Psoas muscle (tissue), 8 donors: ENCODE measurements around the gene FYN. TPM values are rescaled to one million over a fixed set of nuclear protein-coding genes. Genes with fewer than 3 reads are reported as not detected.

Experiments
- ATAC-seq, 4 donors: fragments of 200-7000 bp; cut with Tn5 transposase; one replicate each; pipeline ENCODE4 v1.9.1; 2020; ENCODE audit warnings: moderate library complexity in 3 of 4, mild to moderate bottlenecking in 2 of 4
- DNase-seq, 2 donors: peaks; one replicate each; pipeline ENCODE4 v3.0.0-alpha.2; 2020
- H3K27ac ChIP-seq: fragments of 200-600 bp; one replicate; pipeline ENCODE4 v1.8.0; 2022
- H3K27me3 ChIP-seq, 3 donors: fragments of 200-600 bp in 1 of 3; one replicate each; pipeline versions ENCODE4 v1.6.1 to v1.8.0; 2013 to 2022; ENCODE audit warnings: low read length in 2 of 3, mild to moderate bottlenecking in 2 of 3, moderate library complexity in 1 of 3; ENCODE audit not compliant: insufficient read depth in 3 of 3
- H3K36me3 ChIP-seq, 2 donors: fragments of 200-600 bp in 1 of 2; one replicate each; pipeline versions ENCODE4 v1.6.1 to v1.8.0; 2013 to 2022; ENCODE audit warnings: low read depth in 1 of 2, mild to moderate bottlenecking in 1 of 2, moderate library complexity in 1 of 2; ENCODE audit not compliant: insufficient read depth in 1 of 2
- H3K4me1 ChIP-seq: fragments of 200-600 bp; one replicate; pipeline ENCODE4 v1.8.0; 2022
- H3K4me3 ChIP-seq: fragments of 200-600 bp; one replicate; pipeline ENCODE4 v1.8.0; 2022; ENCODE audit warnings: mild to moderate bottlenecking
- H3K9me3 ChIP-seq: fragments of 200-600 bp; one replicate; pipeline ENCODE4 v1.8.0; 2022
- CTCF ChIP-seq: fragments of 200-600 bp; IDR thresholded peaks from one replicate; pipeline ENCODE4 v1.8.0; 2022; ENCODE audit warnings: antibody characterized with exemption
- WGBS, 3 donors: extraction: QIAGEN DNeasy Blood & Tissue Kit; methylation state at CpG; one replicate each; pipeline versions ENCODE4 v1.1.6 to v1.1.7; 2013; 5-methylcytosine and 5-hydroxymethylcytosine counted together
- intact Hi-C, 2 donors: fragments of 100-400 bp; cut with DNase I; formaldehyde crosslinking; loops; one replicate each; pipeline versions ENCODE4 v1.11.0 to v1.14.2; 2022
- polyA plus RNA-seq, 3 donors: library from polyadenylated mRNA; stranded (reverse); fragments of 200-250 nt; gene quantifications; one replicate each; pipeline ENCODE4 v1.2.3, GENCODE V29; 2013
- total RNA-seq, 4 donors: library from RNA; stranded (reverse); fragmentation: NEBNext Ultra II Directional in 2 of 4; extraction: Animal tissue kit (Norgen Biotek cat#: 25700) in 2 of 4; gene quantifications; one replicate each; pipeline versions ENCODE4 v1.2.1 to v1.2.4, GENCODE V29; 2021 to 2023
- donor health status: healthy with polysubstance abuse.
- donor health status: DM: no; HTN: no; CAD: no; lungs with moderate emphysema.
- donor health status: Bipolar disorder and iron deficiency.
- donor health status: healthy.
- donor health status: DM: yes; HTN: yes; CAD: no.
- donor health status: DM: no; HTN: no; CAD: no.
- donor health status: DM: no; HTN: no; CAD: no.
- donor health status: DM: yes; HTN: yes; CAD: no.

Gene FYN
- total and polyA plus RNA-seq, 7 donors, result 7.1 to 27.8 (median 12.3) TPM

- intact Hi-C loops, result no loop called here
- Histone ChIP-seq H3K4me3 (no peak overlapping the region), H3K9me3 (no peaks in the 10 kb centered on the region), H3K4me1 (peaks cover 25% of the 10 kb centered on the region), H3K36me3 (no peaks in the 10 kb centered on the region), H3K27me3 (no peaks in the 10 kb centered on the region), H3K27ac (no peak overlapping the region)
- DNase-seq (no peak), ATAC-seq (peak; percentile 47 to 70 (median 54))
- TF ChIP-seq CTCF, result no peak
- WGBS, 3 donors, result 73 to 82% (median 78%) methylated on average over 7 of the region's 7 CpGs
Observed at GRCh38 chr6:111680015-111680712, 193.1 kb downstream of the FYN start.

- 81 to 91% (median 89%) methylated on average over 5 of the region's 5 CpGs for WGBS, 3 donors
- Histone ChIP-seq H3K4me3 (no peak overlapping the region), H3K4me1 (peaks cover 18% of the 10 kb centered on the region), H3K27ac (no peak overlapping the region), H3K27me3 (no peaks in the 10 kb centered on the region), H3K36me3 (no peaks in the 10 kb centered on the region), H3K9me3 (no peaks in the 10 kb centered on the region)
- no peak for DNase-seq
- TF ChIP-seq CTCF, result no peak
- intact Hi-C loops, result no loop called here
- peak in 2 of 4 donors; percentile 6 to 25 for ATAC-seq
Observed at GRCh38 chr6:111679126-111679858, 194.0 kb downstream of the FYN start.

GRCh38 chr6:111677249-111677990, 195.8 kb downstream of the FYN start:
- 61 to 70% (median 63%) methylated on average over 3 of the region's 3 CpGs for WGBS, 3 donors

GRCh38 chr6:111676383-111676782, 196.9 kb downstream of the FYN start:
- 64 to 78% (median 64%) methylated on average over 2 of the region's 2 CpGs for WGBS, 3 donors
- H3K27me3 ChIP-seq, result no peaks in the 10 kb centered on the region
- no peak overlapping the region for H3K4me3 ChIP-seq
- ATAC-seq (no peak), DNase-seq (no peak)
- H3K27ac ChIP-seq, result no peak overlapping the region
- intact Hi-C loops, result no loop called here
- no peak for TF ChIP-seq CTCF
- no peaks in the 10 kb centered on the region for H3K36me3 ChIP-seq
- no peaks in the 10 kb centered on the region for H3K9me3 ChIP-seq
- peaks cover 18% of the 10 kb centered on the region for H3K4me1 ChIP-seq

More at GRCh38 chr6:111677249-111677990, 195.8 kb downstream of the FYN start:
- H3K4me3 ChIP-seq, result no peak overlapping the region
- no peak for DNase-seq
- no peaks in the 10 kb centered on the region for H3K36me3 ChIP-seq
- H3K9me3 ChIP-seq, result no peaks in the 10 kb centered on the region
- no peaks in the 10 kb centered on the region for H3K27me3 ChIP-seq
- no peak for TF ChIP-seq CTCF
- intact Hi-C loops, result no loop called here
- peaks cover 18% of the 10 kb centered on the region for H3K4me1 ChIP-seq
- ATAC-seq, result no peak
- no peak overlapping the region for H3K27ac ChIP-seq
